Endothelial cell of umbilical vein (primary cell): Measurements from ENCODE around the gene CNN2. TPM values are rescaled to one million over a fixed set of nuclear protein-coding genes. Genes with fewer than 3 reads are reported as not detected.

Source experiments
- BruUV-seq: library from RNA; stranded (reverse); fragments of 400-500 nt; replicated peaks from 2 replicates; lab custom pipeline; 2021; lab: Mats Ljungman, UMichigan
- CTCF ChIA-PET: fragments of 300-600, 350-600 bp; sonication (Branson Sonifier 250); formaldehyde crosslinking; loops from one replicate; lab custom pipeline; 2021; ENCODE audit warnings: antibody characterized with exemption, inconsistent platforms; lab: Charles Lee
- POLR2A ChIA-PET: fragments of 300-600, 350-600 bp; sonication (Branson Sonifier 250); formaldehyde crosslinking; loops from one replicate; lab custom pipeline; 2021; ENCODE audit warnings: antibody characterized with exemption, inconsistent platforms; lab: Charles Lee
- DNase-seq: peaks from one replicate; pipeline ENCODE4 v3.0.0-alpha.2; 2011; ENCODE audit warnings: low read depth, low spot score
- FAIRE-seq: peaks from 2 replicates; lab custom pipeline; 2011; peaks lifted over from hg19 to GRCh38; lab: Jason Lieb, UNC
- H2AFZ ChIP-seq: 2 replicates; pipeline ENCODE4 v1.6.0; 2012; ENCODE audit warnings: low read depth, low read length, control low read depth, inconsistent platforms
- H3K27ac ChIP-seq: 2 replicates; pipeline ENCODE4 v1.5.1; 2011; ENCODE audit warnings: low read depth, mild to moderate bottlenecking, control low read depth, low read length, moderate library complexity; ENCODE audit not compliant: insufficient read depth
- H3K27me3 ChIP-seq, 2 experiments: 2 replicates each; pipeline versions ENCODE4 v1.6.0 to v1.6.1; 2011; ENCODE audit warnings: low read length in 2 of 2, mixed read lengths in 1 of 2; ENCODE audit not compliant: control insufficient read depth in 2 of 2, insufficient read depth in 2 of 2
- H3K36me3 ChIP-seq, 2 experiments: 2 replicates in 1 of 2; 3 replicates in 1 of 2; pipeline ENCODE4 v1.5.1; 2011; ENCODE audit warnings: low read length in 2 of 2, mild to moderate bottlenecking in 1 of 2, moderate library complexity in 1 of 2; ENCODE audit not compliant: control insufficient read depth in 2 of 2, insufficient read depth in 2 of 2; ENCODE audit errors: extremely low read depth in 1 of 2
- H3K4me1 ChIP-seq: 3 replicates; pipeline ENCODE4 v1.5.1; 2011; ENCODE audit warnings: mild to moderate bottlenecking, low read length; ENCODE audit not compliant: control insufficient read depth, insufficient read depth; ENCODE audit errors: extremely low read depth
- H3K4me2 ChIP-seq: 2 replicates; pipeline ENCODE4 v1.6.1; 2011; ENCODE audit warnings: low read length, control low read depth, mixed read lengths; ENCODE audit not compliant: insufficient read depth
- H3K4me3 ChIP-seq, 3 experiments: fragments of 200-600 bp in 1 of 3; sonication (generic), shearing (Covaris generic) in 1 of 3; replicated peaks in 1 of 3; 2 replicates each; pipeline ENCODE4 v1.5.1; 2011 to 2016; ENCODE audit warnings: control low read depth in 3 of 3, low read length in 3 of 3, mild to moderate bottlenecking in 2 of 3, inconsistent platforms in 1 of 3, low read depth in 1 of 3, moderate library complexity in 1 of 3; ENCODE audit not compliant: insufficient read depth in 1 of 3
- H3K79me2 ChIP-seq: 2 replicates; pipeline ENCODE4 v1.6.0; 2012; ENCODE audit warnings: low read length, inconsistent platforms; ENCODE audit not compliant: control insufficient read depth, insufficient read depth
- H3K9ac ChIP-seq: replicated peaks from 2 replicates; pipeline ENCODE3; 2011; ENCODE audit warnings: low read length, control low read depth; ENCODE audit not compliant: insufficient read depth; ENCODE audit errors: extremely low read depth
- H3K9me1 ChIP-seq: replicated peaks from 3 replicates; pipeline ENCODE4 v1.6.0; 2011; ENCODE audit warnings: mild to moderate bottlenecking, low read length; ENCODE audit not compliant: control insufficient read depth, insufficient read depth; ENCODE audit errors: extremely low read depth
- H3K9me3 ChIP-seq: replicated peaks from 2 replicates; pipeline ENCODE4 v1.5.1; 2012; ENCODE audit warnings: low read length, inconsistent platforms; ENCODE audit not compliant: control insufficient read depth, insufficient read depth
- H4K20me1 ChIP-seq: replicated peaks from 2 replicates; pipeline ENCODE3; 2011; ENCODE audit warnings: mild to moderate bottlenecking, low read length; ENCODE audit not compliant: control insufficient read depth, insufficient read depth; ENCODE audit errors: extremely low read depth
- CTCF ChIP-seq, 2 donors: IDR thresholded peaks; 1 replicate in 1 of 2; 2 replicates in 1 of 2; pipeline ENCODE4 v1.5.1; 2011; ENCODE audit warnings: low read length in 2 of 2, mild to moderate bottlenecking in 2 of 2, moderate library complexity in 2 of 2, control low read depth in 1 of 2, inconsistent platforms in 1 of 2, low read depth in 1 of 2; ENCODE audit not compliant: insufficient read depth in 1 of 2; ENCODE audit errors: extremely low read depth in 1 of 2
- EZH2 ChIP-seq: IDR thresholded peaks from 2 replicates; pipeline ENCODE4 v1.6.1; 2012; ENCODE audit warnings: borderline replicate concordance, low read depth, mild to moderate bottlenecking, moderate library complexity, low read length, inconsistent platforms; ENCODE audit not compliant: severe bottlenecking
- FOS ChIP-seq: IDR thresholded peaks from 2 replicates; pipeline ENCODE4 v1.6.1; 2011; ENCODE audit warnings: mild to moderate bottlenecking, low read length, moderate library complexity, borderline replicate concordance; ENCODE audit not compliant: insufficient read depth
- GATA2 ChIP-seq: IDR thresholded peaks from 2 replicates; pipeline ENCODE4 v1.7.0; 2011; ENCODE audit warnings: low read depth, mild to moderate bottlenecking, moderate library complexity, mixed read lengths, low read length; ENCODE audit not compliant: insufficient read length, insufficient read depth
- JUN ChIP-seq: IDR thresholded peaks from 2 replicates; pipeline ENCODE4 v1.6.1; 2011; ENCODE audit warnings: borderline replicate concordance, low read depth; ENCODE audit not compliant: insufficient read length, insufficient read depth
- MAX ChIP-seq: IDR thresholded peaks from 2 replicates; pipeline ENCODE4 v1.6.1; 2011; ENCODE audit not compliant: insufficient read depth, insufficient read length
- MYC ChIP-seq: IDR thresholded peaks from one replicate; pipeline ENCODE4 v1.6.1; 2011; ENCODE audit warnings: mild to moderate bottlenecking, low read depth, low read length
- POLR2A ChIP-seq: IDR thresholded peaks from 2 replicates; pipeline ENCODE4 v1.6.1; 2012; ENCODE audit warnings: low read depth, mild to moderate bottlenecking, control low read depth, low read length
- POLR2AphosphoS5 ChIP-seq: IDR thresholded peaks from 2 replicates; pipeline ENCODE4 v1.6.1; 2012; ENCODE audit warnings: low read depth, mild to moderate bottlenecking, control low read depth, low read length, moderate library complexity; ENCODE audit not compliant: insufficient read depth
- dilution Hi-C: fragments of 300-500 bp; cut with MboI; formaldehyde crosslinking; loops from one replicate; pipeline ENCODE4 v1.15.0; 2019; ENCODE audit warnings: low sequenced_read_pairs; ENCODE audit not compliant: extremely low pct_ligation_motif_present
- intact Hi-C: fragments of 100-400 bp; cut with micrococcal nuclease; formaldehyde crosslinking; loops from one replicate; pipeline ENCODE4 v1.10.0; 2022
- polyA plus RNA-seq, 4 experiments: library from polyadenylated mRNA; depleted of rRNA in 3 of 4; stranded (reverse) in 3 of 4; unstranded in 1 of 4; fragments of >200 nt; gene quantifications; 2 replicates each; pipeline versions ENCODE4 v1.2.1 to v1.2.3, GENCODE V29; 2011 to 2012; ENCODE audit warnings: missing spikeins in 1 of 4
- total RNA-seq: library from RNA; stranded (reverse); gene quantifications from 2 replicates; pipeline ENCODE4 v1.2.3, GENCODE V29; 2021

The CNN2 gene
- total and polyA plus RNA-seq, 2 donors (not counting 3 experiments of a cell fraction or from before 2014, with no cell fraction given) = 207 to 286 TPM

- BruUV-seq = no TSS peak
- Histone ChIP-seq H3K4me2 (no peak overlapping the region), H3K79me2 (no peaks in the 10 kb centered on the region), H3K9me1 (no peaks in the 10 kb centered on the region), H3K9ac (no peak overlapping the region), H3K4me1 (peaks cover 17% of the 10 kb centered on the region), H2AFZ (no peak overlapping the region), H3K27ac (no peak overlapping the region), H4K20me1 (no peaks in the 10 kb centered on the region), H3K9me3 (no peaks in the 10 kb centered on the region), H3K27me3 (no peaks in the 10 kb centered on the region), H3K4me3 (no peak overlapping the region), H3K36me3 (no peaks in the 10 kb centered on the region)
- POLR2A ChIA-PET = no interaction called here
- dilution Hi-C loops (no loop called here), intact Hi-C loops (no loop called here)
- TF ChIP-seq POLR2AphosphoS5 (no peak), JUN (no peak), CTCF (IDR thresholded peaks at IDR 0.05; ENCODE audit: extremely low read depth in 1 of 2, insufficient read depth in 1 of 2, low read depth in 1 of 2, low read length in 2 of 2) (no peak), POLR2A (no peak), EZH2 (no peak), MAX (no peak), MYC (no peak), GATA2 (no peak), FOS (no peak)
- DNase-seq (no peak), FAIRE-seq (no peak)
- CTCF ChIA-PET = no interaction called here
These were observed 35.6 kb downstream of the CNN2 start for GRCh38 chr19:1061987-1062386.
